Measurements from ENCODE around the gene DDRGK1.
"Not testable (repeated sequence)": the region's sequence is repeated elsewhere in the genome, so short reads cannot be mapped to it uniquely, and the experiment has no call there.

Gene DDRGK1

DNA sequence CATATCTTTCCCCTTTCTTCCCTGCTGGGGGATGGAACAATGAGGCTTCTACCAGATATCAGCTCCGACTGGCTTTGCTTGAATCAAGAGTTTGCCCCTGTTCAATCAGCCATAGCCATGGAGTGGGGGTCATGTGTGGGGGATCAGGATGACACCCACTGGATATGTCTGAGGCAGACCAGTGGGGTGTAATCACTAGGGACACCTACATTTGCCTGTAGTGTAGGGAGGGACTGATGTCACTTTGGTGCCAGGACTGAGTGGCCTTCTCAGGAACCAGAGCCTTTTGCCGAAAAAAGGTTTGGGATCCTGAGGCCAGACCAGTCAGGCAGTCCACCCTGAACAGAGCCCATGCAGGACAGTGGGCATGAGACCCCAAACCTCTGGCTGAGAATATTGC lies 5.9 kb upstream of the DDRGK1 start:
- no peak for DNase-seq

DNA sequence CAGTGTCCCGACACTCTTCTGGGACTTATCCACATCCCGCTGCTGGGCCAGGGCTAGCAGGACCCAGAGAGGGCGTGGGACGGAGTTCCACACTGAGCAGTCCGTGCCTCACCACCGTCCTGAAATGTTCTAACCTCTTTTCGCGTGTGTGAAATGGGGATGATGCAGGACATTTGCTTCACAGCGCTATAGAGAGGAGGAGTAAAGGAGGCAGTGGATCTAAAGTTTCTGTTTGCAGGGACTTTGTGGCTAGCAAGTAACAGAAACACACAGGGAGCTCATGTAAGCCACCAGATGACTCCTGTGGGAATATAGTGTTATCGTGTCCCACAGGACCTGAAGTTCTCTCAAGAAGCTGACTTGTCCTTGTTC lies 5.5 kb upstream of the DDRGK1 start:
- no peak for DNase-seq

DNA sequence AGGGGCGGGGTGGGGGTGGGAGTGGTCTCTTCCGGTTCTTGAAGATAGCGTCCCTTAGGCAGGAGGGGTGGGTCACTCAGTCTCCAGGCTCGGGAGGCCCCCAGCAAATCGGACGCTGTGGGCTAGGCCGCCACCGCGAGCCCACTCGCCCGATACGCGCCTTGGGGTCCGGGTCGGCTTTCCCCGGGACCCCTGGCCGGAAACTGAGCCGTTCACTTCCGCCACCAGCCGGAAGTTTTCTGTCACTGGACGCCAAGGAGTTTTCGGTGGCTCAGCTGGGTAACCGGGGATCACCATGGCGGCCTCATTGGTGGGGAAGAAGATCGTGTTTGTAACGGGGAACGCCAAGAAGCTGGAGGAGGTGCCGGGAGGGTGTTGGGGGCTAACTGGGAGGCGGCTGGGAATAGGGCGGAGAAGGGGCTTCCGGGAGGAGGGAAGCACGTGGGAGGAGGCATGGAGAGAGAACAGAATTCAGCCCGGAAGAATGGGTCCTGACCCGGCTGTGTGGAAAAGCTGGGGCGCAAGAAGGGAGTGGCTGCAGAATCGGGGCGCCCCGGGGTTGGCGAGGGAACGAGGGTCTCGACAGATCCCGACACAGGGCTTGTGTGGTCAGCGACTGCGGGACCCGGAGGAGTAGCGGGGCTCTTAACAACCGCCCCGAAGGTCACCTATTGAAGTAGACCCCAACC lies 4.9 kb upstream of the DDRGK1 start, which contains the start of gene ITPA:
Gene ITPA, plus strand, starts transcription at position 242 of the 689 bp plus-strand sequence. Its CDS starts 54 bp downstream, at position 296.
- DNase-seq: peak; percentile 72

DNA sequence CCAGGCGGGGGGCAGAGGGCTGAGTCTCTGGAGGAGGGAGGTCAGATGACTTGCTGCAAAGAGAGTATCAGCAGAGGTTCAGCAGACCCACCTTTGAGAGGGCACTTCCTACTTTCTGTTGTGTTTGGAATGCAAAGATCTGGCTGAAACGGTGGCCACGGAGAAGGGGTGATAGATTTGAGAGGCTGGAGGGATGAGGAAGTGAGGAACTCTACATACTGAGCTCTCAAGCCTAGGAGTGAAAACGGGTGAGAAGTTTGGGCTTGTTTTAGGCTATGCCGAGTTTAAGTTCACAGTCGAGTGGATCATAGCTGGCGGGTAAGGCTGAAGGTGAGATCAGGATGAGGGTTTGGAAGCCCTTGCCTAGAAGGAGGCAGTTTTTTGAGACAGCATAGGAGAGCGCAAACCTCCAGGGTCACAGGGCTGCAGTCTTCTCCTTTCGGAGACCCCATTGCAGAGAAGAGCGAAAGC lies 4.3 kb upstream of the DDRGK1 start:
- DNase-seq: no peak

DNA sequence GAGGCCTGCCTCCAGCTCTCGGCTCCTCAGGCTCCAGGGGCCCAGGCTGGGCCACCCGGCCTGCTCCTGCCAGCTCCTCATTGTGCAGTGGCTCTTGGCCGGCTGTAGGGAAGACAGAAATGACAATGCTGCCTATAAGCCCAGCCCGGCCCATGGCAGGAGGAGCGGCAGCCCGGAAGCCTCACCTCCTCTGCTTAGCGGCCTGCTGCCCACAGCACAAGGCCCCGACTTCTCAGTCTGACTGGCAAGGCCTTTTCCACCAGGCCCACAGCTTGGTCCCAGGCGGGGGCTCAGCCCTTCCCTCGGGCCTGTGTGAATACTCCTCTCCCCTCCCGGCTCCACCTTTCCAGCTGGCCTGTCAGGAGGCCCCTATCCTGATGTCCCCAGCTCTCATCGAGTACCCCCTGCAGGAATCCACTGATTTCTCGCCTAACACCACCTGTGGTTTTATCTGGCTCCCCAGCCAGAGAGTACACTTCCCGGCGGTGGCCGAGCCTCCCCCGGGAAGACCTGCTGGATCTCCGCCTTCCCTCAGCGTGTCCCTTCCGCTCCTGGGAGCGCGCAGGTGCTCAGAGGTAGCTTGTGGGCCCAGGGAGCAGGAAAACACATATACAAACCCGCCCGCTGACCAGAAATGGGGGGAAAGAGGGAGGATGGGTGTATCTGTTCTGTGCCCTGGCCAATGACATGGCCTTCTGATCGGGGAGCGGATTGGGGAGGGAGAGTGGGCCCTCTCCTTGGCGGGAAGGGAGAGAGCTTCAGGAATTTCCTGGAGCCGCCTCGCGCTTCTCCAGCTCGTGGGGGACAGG lies 963 bp downstream of the DDRGK1 start:
- DNase-seq: peak; percentile 60

DNA sequence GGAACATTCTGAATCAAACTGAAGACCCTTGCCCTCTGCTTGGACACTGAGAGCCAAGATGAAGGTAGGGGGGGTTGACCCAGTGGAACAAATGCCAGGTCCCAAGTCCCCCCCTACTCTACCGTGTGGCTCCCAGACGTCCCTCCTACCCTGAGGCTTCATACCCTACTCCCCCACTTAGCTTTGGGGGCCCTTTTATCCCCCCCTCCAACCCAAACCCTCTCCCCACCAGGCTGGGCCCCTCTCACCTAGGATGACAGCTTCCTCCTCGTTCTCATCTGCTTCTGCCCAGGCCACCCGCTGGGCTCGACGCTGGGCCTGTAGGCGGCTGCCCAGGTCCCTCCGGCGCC lies 1.5 kb downstream of the DDRGK1 start:
- DNase-seq: no peak

DNA sequence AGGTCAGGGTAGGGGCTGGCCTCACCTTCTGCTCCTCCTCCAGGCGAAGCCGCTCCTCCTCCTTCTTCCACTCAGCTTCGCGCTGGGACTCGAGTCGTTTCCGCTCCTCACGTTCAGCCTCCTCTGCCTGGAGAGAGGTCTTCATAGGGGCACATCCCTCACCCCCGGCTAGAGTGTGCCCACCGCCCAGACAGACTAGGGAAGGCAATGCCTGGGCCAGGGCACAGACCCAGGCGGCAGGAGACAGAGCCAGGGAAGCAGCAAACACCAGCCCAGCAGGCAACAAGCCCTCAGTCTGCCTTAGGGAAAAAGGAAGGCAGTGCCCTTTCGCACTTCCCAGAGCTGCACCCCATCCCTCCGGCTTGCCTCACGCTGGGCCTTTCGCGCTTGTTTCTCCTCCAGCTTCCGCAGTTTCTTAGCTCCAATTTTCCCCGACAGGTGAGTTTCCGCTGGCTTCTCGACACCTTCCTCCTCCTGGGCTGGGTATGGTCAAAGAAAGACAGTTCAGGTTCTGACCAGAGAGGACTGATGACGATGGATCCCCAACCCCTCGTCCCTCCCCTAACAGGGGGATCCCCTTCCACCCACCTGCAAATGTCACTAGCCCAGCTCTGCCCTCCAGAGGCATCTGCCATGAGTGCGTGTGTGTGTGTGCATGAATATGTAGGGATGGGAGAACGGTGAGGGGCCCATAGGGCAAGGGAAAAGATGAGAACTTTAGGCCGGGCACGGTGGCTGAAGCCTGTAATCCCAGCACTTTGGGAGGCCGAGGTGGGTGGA lies 4.3 kb downstream of the DDRGK1 start:
- no peak for DNase-seq

DNA sequence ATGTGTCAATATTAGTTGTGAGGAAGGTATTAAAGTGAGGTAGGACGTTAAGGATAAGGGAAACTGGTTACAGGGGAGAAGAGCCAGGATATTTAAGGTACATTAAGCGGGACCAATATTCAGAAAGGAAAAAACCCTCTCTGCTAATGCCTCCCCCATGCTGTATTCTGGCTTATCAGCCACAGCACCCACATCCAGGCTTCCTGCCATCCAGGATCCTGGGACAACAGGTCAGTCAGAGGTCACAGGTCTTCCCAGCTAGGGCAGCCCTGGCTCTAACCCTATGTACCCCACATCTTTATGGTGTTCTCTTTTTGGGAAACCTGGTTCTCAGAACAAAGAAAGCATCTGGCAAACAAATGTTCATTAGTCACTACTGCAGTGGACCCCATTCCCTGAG lies 5.3 kb downstream of the DDRGK1 start:
- DNase-seq: no peak

DNA sequence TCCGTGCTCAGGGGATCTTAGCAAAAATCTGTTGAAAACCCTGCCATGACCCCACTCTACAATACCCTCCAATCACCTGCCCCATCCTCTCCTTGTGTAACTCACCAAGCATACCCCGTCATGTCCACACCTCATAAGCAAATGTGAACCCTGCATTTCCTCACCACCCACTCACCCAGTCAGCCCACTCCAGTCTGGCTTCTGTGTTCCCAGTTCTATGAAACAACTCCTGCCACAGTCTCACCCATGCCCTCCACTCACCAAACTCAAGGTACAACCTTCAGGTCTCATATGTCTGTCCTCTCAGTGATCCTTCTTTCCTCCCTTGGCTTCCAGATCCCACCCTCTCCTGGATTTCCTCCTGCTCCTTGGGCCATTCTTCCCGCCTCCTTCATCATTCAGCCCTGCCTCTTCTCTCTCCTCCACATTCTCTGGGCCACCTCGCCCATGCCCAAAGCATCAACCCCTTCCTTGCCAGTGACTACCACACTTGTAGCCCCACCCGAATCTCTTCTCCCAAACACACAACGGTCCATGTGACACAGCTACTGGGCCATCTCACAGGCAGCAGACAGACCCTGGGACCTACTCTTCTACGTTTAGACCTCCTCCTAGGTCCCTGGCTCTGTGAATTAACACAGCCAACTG lies 8.8 kb downstream of the DDRGK1 start:
- no peak for DNase-seq

DNA sequence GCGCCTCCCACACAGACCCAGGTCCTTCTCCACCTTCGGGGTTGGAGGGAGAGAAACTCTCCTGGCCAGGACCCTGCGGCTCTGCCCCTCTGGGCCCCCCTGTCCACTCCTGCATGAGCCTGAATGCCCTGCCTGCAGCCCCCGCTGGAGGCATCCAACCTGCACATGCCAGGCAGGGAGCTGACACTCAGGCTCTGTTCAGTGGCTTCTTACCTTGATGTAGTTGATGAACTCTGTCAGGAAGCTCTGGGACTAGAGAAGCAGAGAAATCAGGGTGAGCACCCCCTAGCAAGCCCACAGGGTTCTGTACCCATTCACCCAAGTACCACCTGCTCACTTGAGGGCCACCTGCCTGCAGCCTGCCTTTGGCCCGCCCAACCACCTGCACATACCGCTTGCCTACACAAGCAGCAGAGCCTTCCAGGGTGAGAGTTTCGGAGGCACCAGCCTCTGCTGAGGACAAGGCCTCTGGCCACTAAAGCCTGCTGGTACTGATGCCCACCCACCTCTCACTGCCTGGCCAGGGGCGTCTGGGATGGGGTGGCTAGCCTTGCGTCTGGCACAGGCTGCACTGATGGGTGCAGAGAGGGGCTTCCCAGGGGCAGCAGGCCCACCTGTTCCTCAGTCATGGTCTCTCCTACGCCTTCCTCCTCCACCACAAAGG lies 9.7 kb downstream of the DDRGK1 start:
- DNase-seq: no peak

DNA sequence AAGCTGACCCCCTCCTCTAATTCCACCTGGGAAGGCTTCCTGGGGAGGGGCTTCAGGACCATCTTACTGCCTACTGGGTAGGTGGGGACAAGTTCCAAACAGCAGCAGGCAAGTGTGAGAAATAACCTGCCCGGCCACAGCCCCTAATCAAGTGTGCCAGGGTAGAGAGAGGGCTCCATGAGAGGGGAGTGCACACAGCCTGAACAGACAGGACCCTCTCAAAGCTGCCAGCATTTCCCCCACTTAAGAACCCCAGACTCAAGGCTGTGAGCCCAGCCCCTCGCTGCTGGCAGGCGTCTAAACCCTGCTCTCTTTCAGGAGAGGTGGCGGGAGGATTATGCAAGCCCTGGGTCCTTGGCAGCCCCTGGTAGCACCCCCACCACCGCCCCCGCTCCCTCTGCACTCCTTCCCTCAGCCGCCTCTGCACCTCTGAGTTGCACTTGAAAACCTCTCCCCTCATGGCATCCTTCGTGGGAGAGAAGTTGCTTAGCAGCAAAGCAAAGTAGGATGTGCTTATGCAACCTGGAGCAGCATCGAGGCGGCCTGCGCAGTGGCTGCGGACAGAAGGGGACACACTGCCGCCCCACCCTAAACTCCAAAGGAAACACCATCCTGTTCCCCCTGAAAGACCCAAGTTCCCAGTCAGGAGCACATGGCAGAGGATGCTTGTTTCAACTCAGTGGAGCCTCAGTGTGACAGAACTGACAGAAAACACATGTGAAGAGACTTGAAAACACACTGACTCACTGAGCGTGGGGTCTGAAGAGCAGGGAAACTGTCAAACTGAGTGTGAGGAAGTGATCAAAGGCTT lies 10.5 kb downstream of the DDRGK1 start:
- no peak for DNase-seq

DNA sequence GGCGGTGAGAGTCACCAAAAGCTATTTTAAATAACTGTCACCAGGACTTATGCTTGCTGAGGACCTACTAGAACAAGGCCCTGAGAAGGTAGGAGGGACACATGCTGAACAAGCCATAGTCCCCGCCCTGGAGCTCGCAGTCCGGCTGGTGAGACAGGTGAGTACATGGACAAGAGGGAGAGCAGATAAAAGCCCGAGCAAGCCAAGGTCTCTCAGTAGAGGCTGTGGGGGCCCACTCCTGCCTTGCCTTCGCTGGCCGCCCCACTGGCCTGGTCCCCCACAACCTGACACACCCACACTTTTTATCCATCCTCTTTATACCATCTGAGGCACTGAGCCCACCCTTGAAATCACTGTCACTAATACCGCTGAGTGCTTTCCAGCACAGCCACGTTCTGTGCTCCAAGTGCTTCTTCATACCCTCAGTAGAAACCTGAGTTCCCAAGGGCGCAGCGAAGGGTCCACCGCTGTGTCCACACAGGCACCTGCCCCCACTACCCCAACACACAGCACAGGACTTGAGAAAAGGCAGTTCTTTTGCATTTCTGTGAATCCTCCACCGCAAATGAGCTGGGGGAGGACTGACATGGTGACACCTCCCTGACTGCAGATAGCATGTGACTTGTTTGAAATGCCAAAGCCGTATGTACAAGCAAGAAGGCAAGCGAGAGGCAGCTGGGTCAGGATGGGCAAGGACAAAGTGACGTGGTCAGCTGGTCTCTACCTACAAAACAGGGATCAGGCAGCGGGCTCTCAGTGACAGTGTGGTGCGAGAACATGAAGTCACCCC lies 12.1 kb downstream of the DDRGK1 start:
- DNase-seq: no peak

DNA sequence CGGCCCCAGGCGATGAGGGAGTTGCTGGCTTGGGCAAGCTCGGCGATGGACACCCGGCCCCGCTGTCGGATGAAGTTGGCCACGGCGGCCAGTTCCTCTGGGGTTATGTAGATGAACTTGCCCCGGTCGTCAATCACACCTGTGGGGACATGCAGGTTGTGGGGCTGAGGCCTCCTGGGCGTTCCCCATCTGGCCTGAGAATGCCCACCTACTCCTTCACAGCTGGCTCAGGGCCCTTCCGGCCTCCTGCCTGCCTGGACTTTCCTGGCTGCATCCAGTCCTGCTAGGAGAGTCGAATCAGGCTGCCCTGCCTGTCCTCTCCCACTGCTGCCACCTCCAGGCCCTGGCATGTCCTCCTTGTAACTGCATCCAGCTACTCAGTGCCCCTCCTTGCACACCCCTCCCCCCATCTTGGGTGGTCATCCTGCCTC lies 13.8 kb downstream of the DDRGK1 start:
- no peak for DNase-seq

DNA sequence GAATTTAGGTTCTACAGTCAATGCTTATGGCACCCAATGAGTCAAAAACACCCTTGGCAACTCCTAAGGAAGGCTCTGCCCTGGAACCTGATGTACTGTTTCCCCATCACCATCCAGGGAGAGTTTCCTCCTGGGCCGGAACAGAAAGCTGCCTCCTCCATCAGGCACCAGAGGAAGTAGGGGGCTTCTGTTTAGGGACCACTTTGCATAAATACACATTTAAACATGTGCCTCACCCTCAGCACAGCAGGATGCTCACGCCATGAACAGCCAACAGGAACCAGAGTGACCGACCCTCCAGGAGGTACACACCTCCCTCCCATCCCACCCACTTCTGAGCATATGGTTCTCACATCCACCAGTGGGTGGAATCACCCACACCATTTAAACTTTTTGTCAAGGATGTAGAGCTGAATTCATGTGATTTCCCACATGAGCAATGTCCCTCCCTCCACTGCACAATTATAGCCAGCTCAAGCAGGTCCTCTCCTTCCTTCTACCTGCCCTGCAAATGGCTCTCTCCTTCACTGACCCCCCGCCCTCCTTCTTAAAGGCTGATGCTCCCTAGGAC lies 14.8 kb downstream of the DDRGK1 start:
- no peak for DNase-seq

DNA sequence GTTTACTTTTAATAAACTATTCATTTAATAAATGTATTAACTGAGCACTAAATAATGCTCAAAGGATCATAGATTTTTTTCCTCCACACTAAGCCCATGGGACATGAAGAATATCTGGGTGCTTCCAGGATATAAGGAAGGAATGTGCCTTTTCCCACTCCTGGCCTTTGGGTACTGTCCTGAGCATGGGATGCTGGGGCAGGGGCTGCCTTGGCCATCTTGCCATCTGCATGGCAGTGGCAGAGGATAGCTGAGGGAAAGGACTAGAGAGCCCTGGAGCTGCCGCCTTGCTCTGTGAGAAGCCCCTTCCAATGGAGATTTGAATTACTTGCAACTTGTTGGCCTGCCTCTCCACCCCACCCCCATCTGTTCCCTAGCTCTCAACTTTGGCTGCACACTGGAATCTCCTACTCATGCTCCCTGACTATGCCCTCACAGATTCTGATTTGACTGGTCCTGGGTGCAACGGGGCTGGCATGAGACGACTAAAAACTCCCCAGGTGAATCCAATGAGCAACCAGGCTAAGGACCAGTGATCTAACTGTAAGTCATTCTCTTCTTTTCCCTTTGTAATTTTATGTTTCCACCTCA lies 15.6 kb downstream of the DDRGK1 start:
- no peak for DNase-seq

DNA sequence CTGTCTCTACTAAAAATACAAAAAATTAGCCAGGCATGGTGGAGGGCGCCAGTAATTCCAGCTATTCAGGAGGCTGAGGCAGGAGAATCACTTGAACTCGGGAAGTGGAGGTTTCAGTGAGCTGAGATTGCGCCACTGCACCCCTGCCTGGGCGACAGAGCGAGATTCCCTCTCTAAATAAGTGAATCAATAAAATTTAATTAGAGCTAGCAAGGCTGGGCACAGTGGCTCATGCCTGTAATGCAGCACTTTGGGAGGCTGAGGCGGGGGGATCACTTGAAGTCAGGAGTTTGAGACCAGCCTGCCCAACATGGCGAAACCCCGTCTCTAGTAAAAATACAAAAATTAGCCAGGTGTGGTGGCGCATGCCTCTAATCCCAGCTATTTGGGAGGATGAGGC lies 16.6 kb downstream of the DDRGK1 start:
- not testable (repeated sequence) for DNase-seq

DNA sequence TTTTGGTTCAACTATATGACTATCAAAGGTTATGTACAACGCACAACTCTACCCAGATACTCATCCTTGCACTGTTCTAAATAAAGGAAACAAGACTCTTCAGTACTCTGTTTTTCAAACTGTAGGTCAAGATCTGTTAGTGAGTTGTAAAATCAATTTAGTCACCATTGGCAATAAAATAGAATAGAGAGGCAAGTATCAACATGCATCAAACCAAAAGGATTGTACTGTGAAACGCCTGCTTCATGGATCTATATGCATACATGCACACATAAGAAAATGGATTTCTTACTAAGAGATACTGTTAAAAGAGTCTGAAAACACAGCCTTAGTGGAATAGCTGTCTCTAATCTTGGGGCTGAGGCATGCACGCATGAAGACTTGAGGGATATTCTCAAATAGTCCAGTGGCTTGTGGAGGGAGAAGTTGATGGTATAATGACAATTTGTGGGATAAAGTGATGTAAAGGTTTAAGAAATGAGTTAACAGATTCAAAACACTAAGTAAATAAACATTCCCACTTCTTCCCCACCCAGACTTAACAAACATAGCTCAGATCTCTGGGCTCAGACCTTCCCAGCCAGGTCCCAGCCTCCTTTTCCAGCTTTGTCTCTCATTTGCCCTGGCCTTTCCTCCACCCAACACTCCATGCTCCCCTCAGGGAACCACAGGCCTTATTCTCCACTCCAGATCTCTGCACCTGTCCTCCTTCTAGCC lies 20.4 kb downstream of the DDRGK1 start:
- DNase-seq: no peak

DNA sequence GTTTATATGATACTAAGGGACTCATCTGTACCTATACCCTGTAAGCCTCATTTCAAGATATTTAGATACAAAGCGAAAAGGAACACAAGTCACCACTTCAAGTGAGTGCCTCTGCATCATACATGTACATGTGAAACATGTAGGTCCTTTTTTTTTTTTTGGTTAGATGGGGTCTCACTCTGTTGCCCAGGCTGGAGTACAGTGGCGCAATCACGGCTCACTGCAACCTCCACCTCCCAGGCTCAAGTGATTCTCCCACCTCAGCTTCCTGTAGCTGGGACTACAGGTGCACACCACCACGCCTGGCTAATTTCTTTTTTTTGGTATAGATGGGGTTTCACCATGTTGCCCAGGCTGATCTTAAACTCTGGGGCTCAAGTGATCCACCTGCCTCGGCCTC lies 22.1 kb downstream of the DDRGK1 start:
- DNase-seq: not testable (repeated sequence)

DNA sequence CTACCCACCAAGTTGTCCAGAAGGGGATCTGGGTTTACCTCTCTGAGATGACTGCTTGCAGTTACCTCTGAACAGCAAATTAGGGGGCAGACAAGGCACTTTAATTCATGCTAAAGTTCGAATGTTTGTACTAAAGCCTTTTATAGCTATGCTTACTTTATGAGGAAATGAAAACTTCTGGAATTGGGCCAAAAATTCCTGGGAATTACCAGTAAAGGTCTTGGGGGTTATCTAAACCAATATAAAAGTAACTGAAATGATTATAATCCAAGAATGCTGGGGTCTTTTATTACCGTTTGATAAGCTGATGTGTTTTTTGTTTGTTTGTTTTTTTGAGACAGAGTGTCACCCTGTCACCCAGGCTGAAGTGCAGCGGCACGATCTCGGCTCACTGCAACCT lies 23.2 kb downstream of the DDRGK1 start:
- no peak for DNase-seq
